Effector memory CD4-positive, alpha-beta T cell (primary cell): ENCODE measurements around the gene ABLIM3.
"Not testable (repeated sequence)": the region's sequence is repeated elsewhere in the genome, so short reads cannot be mapped to it uniquely, and the experiment has no call there.

Experiments used
- DNase-seq, 3 donors: peaks; one replicate each; pipeline ENCODE4 v3.0.0-alpha.2; 2020
- H3K27ac ChIP-seq: 2 replicates; pipeline ENCODE4 v1.7.0; 2013; ENCODE audit warnings: mild to moderate bottlenecking, low read length, moderate library complexity; ENCODE audit not compliant: insufficient read depth, poor library complexity, severe bottlenecking
- H3K27me3 ChIP-seq: replicated peaks from 2 replicates; pipeline ENCODE4 v1.7.0; 2013; ENCODE audit warnings: mild to moderate bottlenecking, low read length; ENCODE audit not compliant: insufficient read depth, control insufficient read depth, poor library complexity, severe bottlenecking
- H3K36me3 ChIP-seq: 2 replicates; pipeline ENCODE4 v1.7.0; 2013; ENCODE audit warnings: mild to moderate bottlenecking, low read length, moderate library complexity; ENCODE audit not compliant: control insufficient read depth, insufficient read depth
- H3K4me1 ChIP-seq: 2 replicates; pipeline ENCODE4 v1.7.0; 2013; ENCODE audit warnings: low read length, mild to moderate bottlenecking; ENCODE audit not compliant: control insufficient read depth, insufficient read depth, poor library complexity, severe bottlenecking
- H3K4me3 ChIP-seq: 2 replicates; pipeline ENCODE4 v1.7.0; 2013; ENCODE audit warnings: low read length, low read depth, mild to moderate bottlenecking; ENCODE audit not compliant: insufficient read depth, poor library complexity, severe bottlenecking
- H3K9me3 ChIP-seq: 2 replicates; pipeline ENCODE4 v1.7.0; 2013; ENCODE audit warnings: mild to moderate bottlenecking, low read length, moderate library complexity; ENCODE audit not compliant: control insufficient read depth

ABLIM3 gene

GRCh38 chr5:149272781-149273180 is 131.5 kb downstream of the ABLIM3 start:
- H3K27me3 ChIP-seq: peaks cover 14% of the 10 kb centered on the region
- H3K27ac ChIP-seq: not testable (repeated sequence)

DNA sequence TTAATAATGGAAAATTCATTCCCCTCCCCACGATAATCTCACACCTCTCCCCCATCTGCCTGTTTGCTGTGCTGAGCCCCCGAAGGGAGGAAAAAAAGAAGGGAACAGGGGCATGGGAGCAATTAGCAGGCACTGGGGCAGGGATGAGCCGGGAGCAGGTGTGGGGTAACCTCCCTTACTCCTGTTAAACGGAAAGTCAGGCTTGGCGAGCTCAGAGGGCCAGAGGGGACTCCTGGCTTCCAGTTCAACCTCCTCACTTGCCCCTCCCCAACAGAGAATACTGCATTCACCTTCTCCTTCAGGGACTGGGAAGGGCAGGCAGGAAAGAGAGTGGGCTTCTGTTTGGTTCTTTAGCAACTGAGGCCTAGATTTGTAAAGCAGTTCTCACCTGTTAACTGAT is 131.9 kb downstream of the ABLIM3 start:
- H3K27ac ChIP-seq: no peak overlapping the region
- peaks cover 14% of the 10 kb centered on the region for H3K27me3 ChIP-seq

More at GRCh38 chr5:149272781-149273180, 131.5 kb downstream of the ABLIM3 start:
- not testable (repeated sequence) for DNase-seq, H3K4me3 ChIP-seq, H3K4me1 ChIP-seq, H3K9me3 ChIP-seq, H3K36me3 ChIP-seq

DNA sequence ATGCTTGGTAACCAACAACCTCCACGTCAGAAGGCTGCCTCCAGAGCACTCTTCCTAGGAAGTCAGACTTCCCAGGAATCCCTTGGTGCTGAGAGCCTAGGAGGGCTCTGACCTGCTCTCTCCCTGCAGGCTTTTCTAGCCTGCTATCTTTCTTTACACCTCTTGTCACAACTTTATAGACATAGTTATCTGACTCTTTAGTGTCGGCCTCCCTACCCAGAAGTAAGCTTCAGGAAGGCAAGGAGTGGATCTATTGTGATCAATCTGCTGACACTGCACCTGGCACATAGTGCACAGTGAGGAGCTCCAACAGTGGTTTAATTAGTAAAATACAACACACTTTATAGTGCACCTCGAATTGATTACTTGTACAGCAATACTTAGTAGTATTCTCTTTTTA is 132.7 kb downstream of the ABLIM3 start:
- no peaks in the 10 kb centered on the region for H3K9me3 ChIP-seq
- peaks cover 14% of the 10 kb centered on the region for H3K27me3 ChIP-seq

More for the DNA sequence above, 131.9 kb downstream of the ABLIM3 start:
- H3K9me3 ChIP-seq: peaks cover 7% of the 10 kb centered on the region
- no peaks in the 10 kb centered on the region for H3K4me1 ChIP-seq
- DNase-seq: no peak
- H3K36me3 ChIP-seq: no peaks in the 10 kb centered on the region
- no peak overlapping the region for H3K4me3 ChIP-seq

DNA sequence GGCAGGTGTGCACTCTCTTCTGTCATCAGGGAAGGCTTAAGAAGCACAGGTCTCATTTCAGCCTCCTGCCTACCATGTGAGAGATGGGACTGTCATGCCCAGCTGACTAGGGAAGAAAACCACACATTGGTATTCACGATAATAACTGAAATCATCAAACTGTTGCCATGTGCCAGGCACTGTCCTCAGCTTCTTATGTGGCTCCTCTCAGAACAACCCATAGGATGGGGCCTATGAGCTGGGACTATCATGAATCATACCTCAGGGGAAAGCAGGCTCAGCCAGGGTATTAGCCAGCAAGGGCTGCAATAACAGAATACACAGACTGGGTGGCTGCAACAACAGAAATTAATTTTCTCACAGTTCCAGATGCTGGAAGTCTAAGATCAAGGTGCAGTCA is 133.6 kb downstream of the ABLIM3 start:
- Histone ChIP-seq H3K4me3 (no peak overlapping the region), H3K36me3 (no peaks in the 10 kb centered on the region), H3K27ac (no peak overlapping the region), H3K4me1 (no peaks in the 10 kb centered on the region), H3K27me3 (peaks cover 14% of the 10 kb centered on the region), H3K9me3 (no peaks in the 10 kb centered on the region)
- no peak for DNase-seq

More for the DNA sequence above, 132.7 kb downstream of the ABLIM3 start:
- no peak for DNase-seq
- Histone ChIP-seq H3K36me3 (no peaks in the 10 kb centered on the region), H3K4me1 (no peaks in the 10 kb centered on the region), H3K27ac (no peak overlapping the region), H3K4me3 (no peak overlapping the region)

DNA sequence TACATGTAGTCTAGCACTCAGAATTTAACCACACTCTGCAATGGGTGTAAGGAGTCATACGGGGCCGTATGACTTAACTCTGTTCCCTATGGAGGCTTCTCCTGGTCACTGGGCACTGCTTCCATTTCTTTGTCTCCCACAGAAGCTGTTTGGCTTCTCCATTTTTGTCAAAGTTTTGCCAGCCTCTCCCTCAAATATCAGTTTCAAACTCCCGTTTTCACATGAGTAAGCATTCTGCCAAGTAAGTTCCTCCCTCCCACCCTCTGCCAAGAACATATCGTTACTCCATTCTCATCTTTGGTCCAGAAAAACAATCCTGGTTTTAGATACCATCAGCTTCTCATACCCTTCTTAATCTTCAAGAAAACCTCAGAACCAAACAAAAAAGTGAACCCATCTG is 136.5 kb downstream of the ABLIM3 start:
- Histone ChIP-seq H3K4me3 (no peak overlapping the region), H3K27me3 (no peaks in the 10 kb centered on the region), H3K4me1 (no peaks in the 10 kb centered on the region), H3K9me3 (no peaks in the 10 kb centered on the region), H3K27ac (no peak overlapping the region), H3K36me3 (no peaks in the 10 kb centered on the region)
- no peak for DNase-seq

- no peak for DNase-seq
- H3K9me3 ChIP-seq: no peaks in the 10 kb centered on the region
- H3K27ac ChIP-seq: no peak overlapping the region
- no peaks in the 10 kb centered on the region for H3K27me3 ChIP-seq
- H3K4me3 ChIP-seq: no peak overlapping the region
- H3K36me3 ChIP-seq: no peaks in the 10 kb centered on the region
- H3K4me1 ChIP-seq: no peaks in the 10 kb centered on the region
These were observed 137.3 kb downstream of the ABLIM3 start for GRCh38 chr5:149278451-149279210.

DNA sequence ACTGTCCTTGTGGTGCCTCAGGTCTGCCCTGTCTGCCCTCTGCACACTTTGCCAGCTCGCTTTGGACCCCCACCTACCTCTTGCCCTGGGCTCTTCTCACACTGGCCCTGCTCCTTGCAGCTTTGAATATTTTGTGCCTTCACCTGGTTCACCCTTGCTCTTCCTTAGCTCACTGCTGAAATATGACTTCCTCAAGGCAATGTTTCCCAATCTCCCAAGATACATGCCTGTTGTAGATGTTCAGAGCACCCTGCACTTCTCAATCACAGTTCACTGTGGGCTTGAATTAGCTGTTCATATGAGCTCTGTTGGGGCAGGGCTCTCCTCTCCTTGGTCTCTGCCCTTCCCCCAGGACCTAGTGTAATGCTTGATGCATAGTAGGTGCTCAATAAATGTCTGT is 138.4 kb downstream of the ABLIM3 start:
- no peak overlapping the region for H3K27ac ChIP-seq
- H3K9me3 ChIP-seq: no peaks in the 10 kb centered on the region
- H3K4me3 ChIP-seq: no peak overlapping the region
- H3K4me1 ChIP-seq: no peaks in the 10 kb centered on the region
- H3K36me3 ChIP-seq: no peaks in the 10 kb centered on the region
- DNase-seq: no peak
- no peaks in the 10 kb centered on the region for H3K27me3 ChIP-seq

GRCh38 chr5:149280124-149280523 is 138.8 kb downstream of the ABLIM3 start:
- Histone ChIP-seq H3K4me1 (no peaks in the 10 kb centered on the region), H3K9me3 (no peaks in the 10 kb centered on the region), H3K36me3 (no peaks in the 10 kb centered on the region), H3K4me3 (no peak overlapping the region), H3K27ac (no peak overlapping the region), H3K27me3 (no peaks in the 10 kb centered on the region)
- no peak for DNase-seq

DNA sequence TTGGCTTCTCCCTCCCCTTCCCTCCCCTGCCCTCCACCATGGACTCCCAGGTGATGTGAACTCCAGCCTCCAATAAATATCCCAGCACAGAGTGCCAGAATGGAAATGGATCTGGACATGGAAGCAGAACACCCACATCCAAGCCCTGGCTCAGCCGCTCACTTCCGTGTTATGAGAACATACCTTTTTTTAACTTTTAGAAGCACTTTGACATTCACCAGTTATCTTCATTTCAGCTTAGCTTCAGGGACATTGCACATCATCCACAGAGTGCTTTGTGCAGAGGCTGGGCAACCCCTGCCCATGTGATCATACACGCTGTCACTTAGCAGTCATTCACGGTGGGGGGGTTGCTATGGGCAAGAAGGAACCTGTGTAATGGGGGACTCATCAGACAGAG is 139.5 kb downstream of the ABLIM3 start:
- no peaks in the 10 kb centered on the region for H3K4me1 ChIP-seq
- H3K4me3 ChIP-seq: no peak overlapping the region
- no peak for DNase-seq
- H3K9me3 ChIP-seq: no peaks in the 10 kb centered on the region
- no peaks in the 10 kb centered on the region for H3K36me3 ChIP-seq
- no peaks in the 10 kb centered on the region for H3K27me3 ChIP-seq
- no peak overlapping the region for H3K27ac ChIP-seq

- no peaks in the 10 kb centered on the region for H3K4me1 ChIP-seq
- H3K9me3 ChIP-seq: no peaks in the 10 kb centered on the region
- no peaks in the 10 kb centered on the region for H3K27me3 ChIP-seq
- H3K36me3 ChIP-seq: no peaks in the 10 kb centered on the region
- no peak for DNase-seq
- H3K27ac ChIP-seq: no peak overlapping the region
- H3K4me3 ChIP-seq: no peak overlapping the region
These were observed 141.0 kb downstream of the ABLIM3 start for GRCh38 chr5:149282027-149282965.
